Astrocyte (in vitro differentiated cells and primary cell): ENCODE data around the gene MEIOB. TPM values are rescaled to one million over a fixed set of nuclear protein-coding genes. Genes with fewer than 3 reads are reported as not detected.

Source experiments
- DNase-seq: peaks from one replicate; pipeline ENCODE4 v3.0.0-alpha.2; 2010; ENCODE audit warnings: low read depth
- FAIRE-seq: peaks from 2 replicates; lab custom pipeline; 2011; peaks lifted over from hg19 to GRCh38; lab: Jason Lieb, UNC
- H2AFZ ChIP-seq: 2 replicates; pipeline ENCODE4 v1.6.0; 2012; ENCODE audit warnings: low read depth, low read length, inconsistent platforms
- H3K27ac ChIP-seq: 2 replicates; pipeline ENCODE4 v1.5.1; 2011; ENCODE audit warnings: low read depth, low read length, inconsistent platforms
- H3K27me3 ChIP-seq: 2 replicates; pipeline ENCODE4 v1.6.0; 2011; ENCODE audit warnings: low read length, inconsistent platforms; ENCODE audit not compliant: insufficient read depth
- H3K36me3 ChIP-seq: 2 replicates; pipeline ENCODE4 v1.5.1; 2011; ENCODE audit warnings: low read length, inconsistent platforms; ENCODE audit not compliant: insufficient read depth
- H3K4me1 ChIP-seq: 2 replicates; pipeline ENCODE4 v1.5.1; 2011; ENCODE audit warnings: low read length, inconsistent platforms; ENCODE audit not compliant: insufficient read depth
- H3K4me2 ChIP-seq: 2 replicates; pipeline ENCODE4 v1.6.0; 2012; ENCODE audit warnings: low read length, inconsistent platforms
- H3K4me3 ChIP-seq: 2 replicates; pipeline ENCODE4 v1.5.1; 2011; ENCODE audit warnings: low read depth, mild to moderate bottlenecking, low read length, inconsistent platforms; ENCODE audit not compliant: insufficient read depth
- H3K79me2 ChIP-seq: 2 replicates; pipeline ENCODE4 v1.6.0; 2012; ENCODE audit warnings: mild to moderate bottlenecking, low read length, inconsistent platforms; ENCODE audit not compliant: insufficient read depth
- H3K9ac ChIP-seq: 2 replicates; pipeline ENCODE4 v1.6.0; 2012; ENCODE audit warnings: mild to moderate bottlenecking, low read length, inconsistent platforms
- H3K9me3 ChIP-seq: 2 replicates; pipeline ENCODE4 v1.5.1; 2012; ENCODE audit warnings: low read depth, mild to moderate bottlenecking, low read length, inconsistent platforms; ENCODE audit not compliant: insufficient read depth
- H4K20me1 ChIP-seq: 2 replicates; pipeline ENCODE4 v1.6.0; 2012; ENCODE audit warnings: low read length, inconsistent platforms; ENCODE audit not compliant: insufficient read depth
- H3K27ac Mint-ChIP-seq: one replicate; pipeline ENCODE4 v1.8.0; 2021; ENCODE audit warnings: mild to moderate bottlenecking, mixed read lengths; ENCODE audit not compliant: unreplicated experiment
- H3K27me3 Mint-ChIP-seq: one replicate; pipeline ENCODE4 v1.8.0; 2021; ENCODE audit warnings: low read depth, mixed read lengths; ENCODE audit not compliant: unreplicated experiment
- H3K36me3 Mint-ChIP-seq: one replicate; pipeline ENCODE4 v1.8.0; 2021; ENCODE audit warnings: low read depth, mixed read lengths; ENCODE audit not compliant: unreplicated experiment
- H3K4me1 Mint-ChIP-seq: one replicate; pipeline ENCODE4 v1.8.0; 2021; ENCODE audit warnings: low read depth, mixed read lengths; ENCODE audit not compliant: unreplicated experiment
- H3K4me3 Mint-ChIP-seq: one replicate; pipeline ENCODE4 v1.8.0; 2021; ENCODE audit warnings: mild to moderate bottlenecking, moderate library complexity, mixed read lengths; ENCODE audit not compliant: unreplicated experiment
- H3K9me3 Mint-ChIP-seq: one replicate; pipeline ENCODE4 v1.8.0; 2021; ENCODE audit warnings: mild to moderate bottlenecking, mixed read lengths; ENCODE audit not compliant: unreplicated experiment
- CTCF ChIP-seq: IDR thresholded peaks from 2 replicates; pipeline ENCODE4 v1.5.1; 2011; ENCODE audit warnings: low read depth, mild to moderate bottlenecking, inconsistent platforms, low read length, moderate library complexity; ENCODE audit not compliant: insufficient read depth
- EZH2 ChIP-seq: IDR thresholded peaks from 2 replicates; pipeline ENCODE4 v1.6.1; 2012; ENCODE audit warnings: mild to moderate bottlenecking, low read length, inconsistent platforms; ENCODE audit not compliant: insufficient read depth
- total RNA-seq: library from RNA; stranded (reverse); gene quantifications from 2 replicates; pipeline ENCODE4 v1.2.1, GENCODE V29; 2021

Gene MEIOB
- total RNA-seq, 1 donor from 2014 or later = 0.16 TPM

- TF ChIP-seq EZH2 (no peak), CTCF (no peak)
- H3K9me3 Mint-ChIP-seq = peaks cover 2% of the 10 kb centered on the region
- no peaks in the 10 kb centered on the region for H3K79me2 ChIP-seq
- no peak overlapping the region for H3K4me3 Mint-ChIP-seq
- no peaks in the 10 kb centered on the region for H3K9me3 ChIP-seq
- FAIRE-seq (no peak), DNase-seq (no peak)
- no peak overlapping the region for H2AFZ ChIP-seq
- no peaks in the 10 kb centered on the region for H4K20me1 ChIP-seq
- H3K27me3 ChIP-seq = peaks cover 34% of the 10 kb centered on the region
- H3K27ac Mint-ChIP-seq = no peak overlapping the region
- H3K27ac ChIP-seq = no peak overlapping the region
- H3K4me1 Mint-ChIP-seq = no peaks in the 10 kb centered on the region
- no peak overlapping the region for H3K9ac ChIP-seq
- H3K4me3 ChIP-seq = no peak overlapping the region
- no peak overlapping the region for H3K4me2 ChIP-seq
- no peaks in the 10 kb centered on the region for H3K4me1 ChIP-seq
- no peaks in the 10 kb centered on the region for H3K36me3 Mint-ChIP-seq
- peaks cover 68% of the 10 kb centered on the region for H3K27me3 Mint-ChIP-seq
- H3K36me3 ChIP-seq = no peaks in the 10 kb centered on the region
Measured at GRCh38 chr16:1850981-1851380, 21.0 kb downstream of the MEIOB start.

- Mint-ChIP-seq H3K4me1 (no peaks in the 10 kb centered on the region), H3K9me3 (peaks cover 4% of the 10 kb centered on the region), H3K36me3 (no peaks in the 10 kb centered on the region), H3K27ac (no peak overlapping the region), H3K27me3 (peaks cover 36% of the 10 kb centered on the region), H3K4me3 (no peak overlapping the region)
- H3K9me3 ChIP-seq = no peaks in the 10 kb centered on the region
- FAIRE-seq (no peak), DNase-seq (no peak)
- no peak overlapping the region for H3K4me2 ChIP-seq
- no peak overlapping the region for H3K27ac ChIP-seq
- H3K79me2 ChIP-seq = no peaks in the 10 kb centered on the region
- TF ChIP-seq EZH2 (no peak), CTCF (no peak)
- no peaks in the 10 kb centered on the region for H4K20me1 ChIP-seq
- peaks cover 16% of the 10 kb centered on the region for H3K27me3 ChIP-seq
- H3K4me1 ChIP-seq = no peaks in the 10 kb centered on the region
- no peak overlapping the region for H3K4me3 ChIP-seq
- H3K36me3 ChIP-seq = no peaks in the 10 kb centered on the region
- H2AFZ ChIP-seq = no peak overlapping the region
- H3K9ac ChIP-seq = no peak overlapping the region
Measured at GRCh38 chr16:1846416-1846815, 25.5 kb downstream of the MEIOB start.

- Histone ChIP-seq H3K79me2 (no peaks in the 10 kb centered on the region), H3K4me2 (no peak overlapping the region), H3K27me3 (peaks cover 11% of the 10 kb centered on the region), H3K9ac (no peak overlapping the region), H3K27ac (no peak overlapping the region), H3K9me3 (no peaks in the 10 kb centered on the region), H4K20me1 (no peaks in the 10 kb centered on the region), H2AFZ (no peak overlapping the region), H3K4me3 (no peak overlapping the region), H3K36me3 (no peaks in the 10 kb centered on the region), H3K4me1 (no peaks in the 10 kb centered on the region)
- Mint-ChIP-seq H3K27me3 (peaks cover 31% of the 10 kb centered on the region), H3K27ac (no peak overlapping the region), H3K4me3 (no peak overlapping the region), H3K9me3 (peaks cover 3% of the 10 kb centered on the region), H3K36me3 (no peaks in the 10 kb centered on the region), H3K4me1 (no peaks in the 10 kb centered on the region)
- DNase-seq (no peak), FAIRE-seq (no peak)
- TF ChIP-seq EZH2 (no peak), CTCF (no peak)
Measured at GRCh38 chr16:1845985-1846384, 26.0 kb downstream of the MEIOB start.
